Cerebellar nuclear complex (tissue), 1 donor: ENCODE measurements around the gene ADAM30.
"Not testable (repeated sequence)": the region's sequence is repeated elsewhere in the genome, so short reads cannot be mapped to it uniquely, and the experiment has no call there.

ENCODE experiments used
- DNase-seq, 2 experiments: peaks; one replicate each; lab custom pipeline; 2025; lab: John Stamatoyannopoulos, UW

The ADAM30 gene

GRCh38 chr1:119873135-119874015 lies 22.9 kb downstream of the ADAM30 start:
- DNase-seq = no peak

DNA sequence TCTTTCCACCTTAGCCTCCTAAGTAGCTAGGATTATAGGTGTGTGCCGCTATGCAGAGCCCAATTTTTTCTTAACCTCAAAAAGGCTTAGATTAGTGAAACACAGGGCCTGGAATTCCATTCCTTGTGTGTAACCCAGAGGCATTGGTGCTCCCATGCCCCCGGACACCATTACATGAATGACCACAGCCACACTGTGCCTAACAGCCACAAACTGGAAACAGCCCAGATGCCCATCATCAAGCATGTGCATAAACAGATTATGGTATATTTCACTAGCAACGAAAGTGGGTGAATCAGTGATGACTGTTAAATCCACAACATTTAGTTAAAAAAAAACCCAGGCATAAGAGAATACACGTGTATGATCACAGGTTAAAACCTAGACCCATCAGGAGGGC lies 24.4 kb downstream of the ADAM30 start:
- no peak for DNase-seq

DNA sequence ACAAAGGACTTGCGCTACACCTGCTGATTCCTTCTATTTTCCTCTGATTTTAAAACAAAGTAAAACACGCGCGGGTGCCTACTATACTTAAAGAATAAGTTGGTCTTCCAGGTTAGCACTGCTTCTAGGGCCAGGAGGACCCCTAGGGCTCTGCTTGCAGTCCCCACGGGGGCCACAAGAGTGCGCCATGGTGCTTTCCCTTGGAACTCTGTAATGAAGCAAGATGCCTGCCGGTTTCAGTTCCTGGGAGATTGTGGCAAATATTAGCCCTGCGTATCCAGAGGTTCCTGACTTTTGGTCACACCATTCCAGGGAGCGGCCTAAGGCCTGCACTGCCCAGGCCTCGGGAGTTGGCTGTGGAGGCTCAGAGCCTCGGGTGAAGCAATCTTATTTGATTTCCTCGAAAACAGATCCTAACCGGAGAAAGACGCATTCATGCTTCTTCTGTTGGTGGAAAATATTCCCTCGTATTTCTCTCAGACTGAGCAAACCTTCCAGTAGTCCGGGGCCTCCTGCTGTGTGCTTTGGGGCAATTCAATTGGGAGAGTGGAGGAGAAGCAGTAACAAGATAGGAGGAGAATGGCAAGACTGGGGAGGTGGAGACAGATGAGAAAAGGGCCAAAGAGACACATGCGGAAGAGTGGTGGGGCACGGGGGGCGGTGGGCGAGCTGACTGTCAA lies 25.3 kb downstream of the ADAM30 start:
- DNase-seq = no peak

GRCh38 chr1:119869995-119870394 lies 26.3 kb downstream of the ADAM30 start:
- no peak for DNase-seq

GRCh38 chr1:119868176-119868575 lies 28.1 kb downstream of the ADAM30 start:
- DNase-seq = no peak

DNA sequence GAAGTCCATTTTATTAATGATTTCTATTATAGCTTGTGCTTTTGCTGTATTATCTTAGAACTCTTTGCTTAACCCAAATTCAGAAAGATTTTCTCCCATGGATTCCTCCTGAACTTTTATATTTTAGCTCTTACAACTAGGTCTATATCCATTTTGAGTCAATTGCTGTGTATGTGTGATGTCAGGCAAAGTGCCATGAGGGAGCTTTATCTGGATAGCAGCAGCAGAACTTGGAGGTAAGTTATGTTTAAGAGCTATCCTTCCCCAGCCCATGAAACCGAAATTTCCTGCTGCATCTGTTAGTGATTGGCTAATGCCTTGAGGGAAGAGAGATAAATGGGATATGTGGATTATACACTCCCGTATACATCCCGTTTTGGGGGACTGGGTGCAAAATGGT lies 29.9 kb downstream of the ADAM30 start:
- no peak for DNase-seq

- no peak for DNase-seq
Observed at GRCh38 chr1:119865627-119866026, 30.7 kb downstream of the ADAM30 start.

GRCh38 chr1:119862276-119862675 lies 34.0 kb downstream of the ADAM30 start:
- no peak for DNase-seq

GRCh38 chr1:119861547-119861946 lies 34.8 kb downstream of the ADAM30 start:
- DNase-seq = no peak

- no peak for DNase-seq
Observed at GRCh38 chr1:119859647-119860046, 36.7 kb downstream of the ADAM30 start.

GRCh38 chr1:119858556-119859214 lies 37.6 kb downstream of the ADAM30 start:
- DNase-seq = not testable (repeated sequence)

DNA sequence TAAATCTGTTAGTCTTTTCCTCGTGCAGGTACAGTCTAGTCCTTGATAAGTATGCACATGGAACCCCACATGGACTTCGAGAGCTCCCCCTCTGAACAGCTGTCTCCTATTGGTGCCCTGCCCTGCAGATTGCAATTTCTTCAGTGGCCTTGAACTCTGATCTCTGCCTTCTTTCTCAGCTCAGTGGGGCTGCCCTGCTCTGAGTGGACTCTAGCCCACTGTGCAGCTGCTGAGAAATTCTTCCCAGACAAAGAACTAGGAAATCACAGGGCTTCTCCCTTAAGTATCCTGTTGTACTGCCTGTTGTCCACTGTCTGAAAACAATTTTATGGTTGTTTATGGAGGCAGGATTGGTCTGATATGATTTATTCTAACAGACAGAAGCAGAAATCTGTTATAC lies 38.2 kb downstream of the ADAM30 start:
- DNase-seq = no peak

GRCh38 chr1:119853155-119853554 lies 43.2 kb downstream of the ADAM30 start:
- DNase-seq = no peak

- DNase-seq = not testable (repeated sequence)
Observed at GRCh38 chr1:119844206-119844605, 52.1 kb downstream of the ADAM30 start.
